Measurements from ENCODE around the gene FXYD4.

Gene FXYD4

DNA sequence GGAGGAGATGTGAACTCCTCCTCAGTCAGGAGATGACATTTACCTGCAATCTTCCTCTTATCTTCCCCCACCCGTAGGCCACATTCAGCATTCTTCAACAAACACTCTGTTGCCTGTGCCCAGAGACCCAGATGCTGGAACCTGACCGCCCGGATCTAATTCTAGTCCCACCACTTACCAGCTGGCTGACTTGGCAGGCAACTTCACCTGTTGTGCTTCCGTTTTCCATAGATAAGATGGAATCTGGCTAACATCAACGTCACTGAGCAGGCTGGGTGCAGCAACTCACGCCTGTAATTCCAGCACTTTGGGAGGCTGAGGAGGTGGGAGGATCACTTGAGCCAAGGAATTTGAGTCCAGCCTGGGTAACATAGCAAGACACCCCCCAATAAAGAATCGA lies 21.3 kb upstream of the FXYD4 start:
- H3K4me3 ChIP-seq (ENCODE audit: insufficient read length, low read depth), result no peak overlapping the region

DNA sequence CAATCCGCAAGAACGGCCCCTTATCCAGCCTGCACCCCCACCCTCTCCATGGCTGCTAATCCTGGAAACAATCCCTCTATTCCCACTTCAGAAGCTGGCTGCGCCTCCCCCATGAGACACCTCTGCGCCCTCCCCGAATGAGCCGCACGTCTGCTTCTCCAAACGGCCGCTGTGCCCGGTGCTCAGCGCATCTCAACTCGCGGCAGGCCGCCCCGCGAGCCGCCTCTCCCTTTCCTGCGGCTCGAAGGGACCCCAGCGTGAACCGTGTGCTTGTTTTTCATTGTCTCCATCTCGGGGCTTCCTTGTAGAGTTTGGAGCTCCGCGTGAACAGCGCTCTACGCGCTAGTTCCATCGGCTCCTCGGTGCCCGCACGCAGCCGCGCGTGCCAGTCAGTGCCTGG lies 20.8 kb upstream of the FXYD4 start:
- no peaks in the 10 kb centered on the region for H3K9me3 ChIP-seq (ENCODE audit: insufficient read depth, low read length)
- H3K9ac ChIP-seq (ENCODE audit: insufficient read length, low read depth), result no peak overlapping the region
- no peaks in the 10 kb centered on the region for H3K36me3 ChIP-seq (ENCODE audit: insufficient read depth, insufficient read length, low read length)
- H3K27me3 ChIP-seq (ENCODE audit: insufficient read depth, insufficient read length), result no peaks in the 10 kb centered on the region
- DNase-seq (ENCODE audit: low read depth, low spot score), result no peak
- no peak overlapping the region for H3K4me3 ChIP-seq (ENCODE audit: insufficient read length, low read depth)
- no peak for TF ChIP-seq ZNF274 (IDR thresholded peaks at IDR 0.05; ENCODE audit: low read depth, low read length)
- TF ChIP-seq YY1 (IDR thresholded peaks at IDR 0.05; ENCODE audit: insufficient read depth, insufficient read length), result no peak
- no peak for TF ChIP-seq SUZ12 (IDR thresholded peaks at IDR 0.05; ENCODE audit: extremely low read depth, insufficient read depth, insufficient read length)
- peaks cover 3% of the 10 kb centered on the region for H3K4me1 ChIP-seq (ENCODE audit: insufficient read depth, insufficient read length)

More for the DNA sequence above, 21.3 kb upstream of the FXYD4 start:
- no peak for DNase-seq (ENCODE audit: low read depth, low spot score)
- no peak overlapping the region for H3K9ac ChIP-seq (ENCODE audit: insufficient read length, low read depth)
- no peak for TF ChIP-seq ZNF274 (IDR thresholded peaks at IDR 0.05; ENCODE audit: low read depth, low read length)
- TF ChIP-seq SUZ12 (IDR thresholded peaks at IDR 0.05; ENCODE audit: extremely low read depth, insufficient read depth, insufficient read length), result no peak
- TF ChIP-seq YY1 (IDR thresholded peaks at IDR 0.05; ENCODE audit: insufficient read depth, insufficient read length), result no peak
- peaks cover 3% of the 10 kb centered on the region for H3K4me1 ChIP-seq (ENCODE audit: insufficient read depth, insufficient read length)
- H3K9me3 ChIP-seq (ENCODE audit: insufficient read depth, low read length), result no peaks in the 10 kb centered on the region
- H3K27me3 ChIP-seq (ENCODE audit: insufficient read depth, insufficient read length), result no peaks in the 10 kb centered on the region
- no peaks in the 10 kb centered on the region for H3K36me3 ChIP-seq (ENCODE audit: insufficient read depth, insufficient read length, low read length)

DNA sequence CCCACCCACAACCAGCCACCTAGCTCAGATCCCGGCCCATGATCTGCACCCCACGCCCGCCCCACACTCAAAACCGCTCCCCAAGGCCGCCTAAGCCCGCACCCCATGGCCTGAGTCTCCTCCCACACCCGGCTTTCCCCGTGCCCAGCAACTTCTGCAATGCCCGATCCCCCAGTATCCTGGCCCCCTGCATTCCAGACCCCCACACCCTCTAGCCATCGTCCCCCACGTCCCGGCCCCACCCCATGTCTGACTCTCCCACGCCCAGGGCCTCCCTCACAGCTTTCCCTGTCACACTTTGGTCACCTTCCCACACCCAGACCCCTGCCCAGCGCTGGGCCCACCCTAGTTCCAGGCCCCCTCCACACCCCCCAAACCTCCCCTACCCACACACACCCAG lies 20.1 kb upstream of the FXYD4 start:
- TF ChIP-seq YY1 (IDR thresholded peaks at IDR 0.05; ENCODE audit: insufficient read depth, insufficient read length), result no peak
- Histone ChIP-seq H3K9ac (ENCODE audit: insufficient read length, low read depth) (no peak overlapping the region), H3K4me1 (ENCODE audit: insufficient read depth, insufficient read length) (peaks cover 5% of the 10 kb centered on the region), H3K9me3 (ENCODE audit: insufficient read depth, low read length) (no peaks in the 10 kb centered on the region), H3K36me3 (ENCODE audit: insufficient read depth, insufficient read length, low read length) (no peaks in the 10 kb centered on the region), H3K27me3 (ENCODE audit: insufficient read depth, insufficient read length) (no peaks in the 10 kb centered on the region), H3K4me3 (ENCODE audit: insufficient read length, low read depth) (no peak overlapping the region)
- no peak for DNase-seq (ENCODE audit: low read depth, low spot score)

DNA sequence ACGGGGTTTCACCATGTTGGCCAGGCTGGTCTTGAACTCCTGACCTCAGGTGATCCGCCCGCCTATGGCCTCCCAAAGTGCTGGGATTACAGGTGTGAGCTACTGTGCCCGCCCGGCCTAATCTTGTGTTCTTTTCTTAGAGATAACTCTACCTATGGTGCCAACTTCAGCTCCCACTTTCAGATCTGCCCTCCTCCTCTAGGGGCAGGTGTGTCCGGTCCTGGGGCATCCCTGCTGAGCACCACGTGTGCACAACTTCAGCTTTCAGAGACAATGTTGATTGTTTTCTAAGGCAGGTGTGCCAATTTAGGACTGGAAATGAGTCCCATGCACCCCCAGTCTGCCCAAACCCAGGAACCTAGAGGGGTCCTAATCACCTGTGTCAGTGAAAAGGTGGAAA lies 18.5 kb upstream of the FXYD4 start:
- Histone ChIP-seq H3K4me3 (ENCODE audit: insufficient read length, low read depth) (no peak overlapping the region), H3K9ac (ENCODE audit: insufficient read length, low read depth) (no peak overlapping the region), H3K9me3 (ENCODE audit: insufficient read depth, low read length) (no peaks in the 10 kb centered on the region), H3K4me1 (ENCODE audit: insufficient read depth, insufficient read length) (peaks cover 4% of the 10 kb centered on the region), H3K27me3 (ENCODE audit: insufficient read depth, insufficient read length) (no peaks in the 10 kb centered on the region), H3K36me3 (ENCODE audit: insufficient read depth, insufficient read length, low read length) (no peaks in the 10 kb centered on the region)
- DNase-seq (ENCODE audit: low read depth, low spot score), result no peak
- TF ChIP-seq ZNF274 (IDR thresholded peaks at IDR 0.05; ENCODE audit: low read depth, low read length) (no peak), YY1 (IDR thresholded peaks at IDR 0.05; ENCODE audit: insufficient read depth, insufficient read length) (no peak), SUZ12 (IDR thresholded peaks at IDR 0.05; ENCODE audit: extremely low read depth, insufficient read depth, insufficient read length) (no peak)

DNA sequence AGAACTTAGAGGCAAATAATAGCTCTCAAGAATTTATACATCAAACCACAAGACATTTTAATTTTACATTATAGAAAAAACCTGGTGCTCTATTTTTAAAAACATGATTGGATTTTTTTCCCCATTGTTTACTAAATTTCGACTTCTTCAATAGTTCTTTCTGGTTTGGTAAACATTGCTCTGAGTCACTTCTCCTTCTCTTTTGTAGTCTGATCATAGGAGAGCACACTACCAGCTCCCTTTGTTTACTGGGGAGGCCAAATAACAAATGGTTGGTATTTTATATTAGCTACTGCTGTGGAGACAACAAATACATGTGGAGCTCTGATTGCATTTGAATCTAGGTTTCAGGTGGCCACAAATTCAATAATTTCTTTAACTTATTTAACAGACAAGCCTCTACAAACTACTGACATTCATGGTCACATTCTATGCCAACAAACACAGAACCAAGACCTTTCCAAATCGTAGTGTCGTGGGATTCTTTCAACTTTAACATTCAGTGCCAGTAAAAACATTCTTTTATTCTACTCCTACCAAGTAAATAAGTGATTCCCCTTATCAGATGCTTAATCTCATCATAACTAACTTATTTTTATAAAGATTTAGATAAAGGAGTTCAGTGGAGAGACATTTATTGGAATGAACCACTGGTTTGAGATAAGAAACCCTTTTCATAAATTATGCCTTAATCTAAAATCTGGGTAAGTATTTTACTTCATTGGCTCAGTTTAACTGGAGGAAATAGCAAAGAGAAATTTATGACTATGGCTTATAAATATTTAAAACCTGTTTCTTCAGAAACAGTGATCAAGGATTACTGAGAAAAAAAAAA lies 17.7 kb upstream of the FXYD4 start:
- Histone ChIP-seq H3K4me3 (ENCODE audit: insufficient read length, low read depth) (no peak overlapping the region), H3K36me3 (ENCODE audit: insufficient read depth, insufficient read length, low read length) (no peaks in the 10 kb centered on the region), H3K9ac (ENCODE audit: insufficient read length, low read depth) (no peak overlapping the region), H3K4me1 (ENCODE audit: insufficient read depth, insufficient read length) (peaks cover 3% of the 10 kb centered on the region), H3K9me3 (ENCODE audit: insufficient read depth, low read length) (no peaks in the 10 kb centered on the region), H3K27me3 (ENCODE audit: insufficient read depth, insufficient read length) (no peaks in the 10 kb centered on the region)
- TF ChIP-seq YY1 (IDR thresholded peaks at IDR 0.05; ENCODE audit: insufficient read depth, insufficient read length), result no peak
- no peak for TF ChIP-seq ZNF274 (IDR thresholded peaks at IDR 0.05; ENCODE audit: low read depth, low read length)
- no peak for TF ChIP-seq SUZ12 (IDR thresholded peaks at IDR 0.05; ENCODE audit: extremely low read depth, insufficient read depth, insufficient read length)
- no peak for DNase-seq (ENCODE audit: low read depth, low spot score)

DNA sequence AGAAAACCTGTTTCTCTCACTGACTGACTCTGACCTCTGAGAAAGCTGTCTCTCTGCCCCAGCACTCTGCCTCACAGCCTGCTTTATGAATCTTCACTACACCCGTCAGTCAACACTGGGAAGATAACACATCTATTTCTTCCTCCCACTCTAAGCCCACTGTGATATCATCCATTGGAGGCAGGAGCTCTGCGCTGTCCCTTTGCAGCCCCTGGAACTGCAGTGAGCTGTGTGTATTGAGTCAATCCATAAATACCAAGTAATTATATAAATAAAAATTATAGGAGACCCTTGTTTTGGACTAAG lies 17.2 kb upstream of the FXYD4 start:
- DNase-seq (ENCODE audit: low read depth, low spot score), result no peak
- no peaks in the 10 kb centered on the region for H3K9me3 ChIP-seq (ENCODE audit: insufficient read depth, low read length)
- H3K4me1 ChIP-seq (ENCODE audit: insufficient read depth, insufficient read length), result peaks cover 3% of the 10 kb centered on the region
- no peaks in the 10 kb centered on the region for H3K27me3 ChIP-seq (ENCODE audit: insufficient read depth, insufficient read length)
- no peaks in the 10 kb centered on the region for H3K36me3 ChIP-seq (ENCODE audit: insufficient read depth, insufficient read length, low read length)
- H3K4me3 ChIP-seq (ENCODE audit: insufficient read length, low read depth), result no peak overlapping the region
- no peak overlapping the region for H3K9ac ChIP-seq (ENCODE audit: insufficient read length, low read depth)
- TF ChIP-seq ZNF274 (IDR thresholded peaks at IDR 0.05; ENCODE audit: low read depth, low read length) (no peak), YY1 (IDR thresholded peaks at IDR 0.05; ENCODE audit: insufficient read depth, insufficient read length) (no peak), SUZ12 (IDR thresholded peaks at IDR 0.05; ENCODE audit: extremely low read depth, insufficient read depth, insufficient read length) (no peak)

DNA sequence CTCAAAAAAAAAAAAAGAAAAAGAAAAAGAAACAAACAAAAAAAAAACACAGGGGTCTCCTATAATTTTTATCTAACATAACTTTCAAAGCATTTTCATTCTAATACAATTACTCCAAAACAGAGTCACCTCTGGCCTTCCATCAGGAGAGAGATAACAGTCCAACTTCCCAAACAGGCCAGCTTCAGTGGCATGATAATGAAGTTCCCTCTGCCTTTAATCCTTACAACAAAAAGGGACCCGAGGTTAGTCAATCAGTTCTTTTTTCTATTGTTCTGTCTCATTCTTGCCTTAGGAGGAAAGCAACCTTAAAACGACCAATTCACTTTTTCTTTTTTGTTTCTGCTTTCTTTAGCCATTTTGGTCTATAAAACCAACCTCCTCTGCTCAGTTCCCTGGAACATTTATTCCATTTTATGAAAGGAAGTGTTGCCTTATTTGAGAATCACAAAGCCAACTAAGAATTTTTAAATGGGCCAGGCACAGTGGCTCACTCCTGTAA lies 16.5 kb upstream of the FXYD4 start:
- Histone ChIP-seq H3K9me3 (ENCODE audit: insufficient read depth, low read length) (no peaks in the 10 kb centered on the region), H3K9ac (ENCODE audit: insufficient read length, low read depth) (no peak overlapping the region), H3K4me1 (ENCODE audit: insufficient read depth, insufficient read length) (peaks cover 3% of the 10 kb centered on the region), H3K36me3 (ENCODE audit: insufficient read depth, insufficient read length, low read length) (no peaks in the 10 kb centered on the region), H3K4me3 (ENCODE audit: insufficient read length, low read depth) (no peak overlapping the region), H3K27me3 (ENCODE audit: insufficient read depth, insufficient read length) (no peaks in the 10 kb centered on the region)
- no peak for DNase-seq (ENCODE audit: low read depth, low spot score)
- TF ChIP-seq ZNF274 (IDR thresholded peaks at IDR 0.05; ENCODE audit: low read depth, low read length) (no peak), YY1 (IDR thresholded peaks at IDR 0.05; ENCODE audit: insufficient read depth, insufficient read length) (no peak), SUZ12 (IDR thresholded peaks at IDR 0.05; ENCODE audit: extremely low read depth, insufficient read depth, insufficient read length) (no peak)

Measured in NT2/D1 (cell line).